ENCODE measurements around the gene ENTPD1.

The ENTPD1 gene

DNA sequence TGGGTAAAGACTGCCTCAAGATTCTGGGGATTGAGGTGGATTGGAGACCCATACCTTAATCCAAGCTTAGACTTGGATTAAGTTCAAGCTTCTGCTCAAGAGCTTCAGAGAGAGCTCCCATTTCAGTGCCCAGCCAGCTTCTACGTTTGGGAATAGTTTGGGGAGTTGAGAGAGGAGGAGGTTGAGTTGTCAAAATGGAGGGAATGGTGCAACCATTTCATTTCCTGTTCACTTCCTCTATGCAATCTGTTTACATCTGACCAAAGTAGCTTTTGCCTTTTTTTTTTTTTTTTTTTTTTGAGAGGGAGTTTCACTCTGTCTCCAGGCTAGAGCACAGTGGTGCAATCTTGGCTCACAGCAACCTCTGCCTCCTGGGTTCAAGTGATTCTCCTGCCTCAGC lies 65.8 kb downstream of the ENTPD1 start:
- peak overlapping the region in 1 of 2 donors; percentile 77 for H3K27ac Mint-ChIP-seq
- peaks cover 28% of the 10 kb centered on the region for H3K4me1 Mint-ChIP-seq
- ATAC-seq (no peak), DNase-seq (no peak)
- no peaks in the 10 kb centered on the region for H3K9me3 Mint-ChIP-seq
- H3K27me3 Mint-ChIP-seq = peaks cover 16% of the 10 kb centered on the region
- no peak overlapping the region for H3K4me3 Mint-ChIP-seq

DNA sequence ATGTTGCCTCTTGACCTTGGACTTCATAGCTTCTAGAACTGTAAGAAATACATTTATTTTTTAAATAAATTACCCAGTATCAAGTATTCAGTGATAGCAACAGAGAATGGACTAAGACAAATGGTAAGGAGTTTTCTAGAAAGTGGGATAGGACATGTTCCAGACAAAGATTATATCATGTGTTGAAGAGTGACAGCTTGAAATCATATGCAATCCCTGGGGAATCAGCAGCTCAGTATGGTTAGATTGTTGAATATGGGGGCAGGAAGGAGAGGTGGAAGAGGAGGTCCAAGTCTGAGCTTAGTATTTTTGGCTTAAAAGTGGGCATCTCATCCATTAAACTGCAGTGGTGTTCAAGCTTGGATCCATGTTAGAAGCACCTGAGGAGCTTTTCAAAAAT lies 74.1 kb downstream of the ENTPD1 start:
- Mint-ChIP-seq H3K4me3 (peak overlapping the region in 1 of 2 donors; percentile 24), H3K27ac (peak overlapping the region in 1 of 2 donors; percentile 45), H3K27me3 (no peaks in the 10 kb centered on the region), H3K9me3 (no peaks in the 10 kb centered on the region), H3K4me1 (peaks cover 36% of the 10 kb centered on the region)
- DNase-seq (no peak), ATAC-seq (no peak)

DNA sequence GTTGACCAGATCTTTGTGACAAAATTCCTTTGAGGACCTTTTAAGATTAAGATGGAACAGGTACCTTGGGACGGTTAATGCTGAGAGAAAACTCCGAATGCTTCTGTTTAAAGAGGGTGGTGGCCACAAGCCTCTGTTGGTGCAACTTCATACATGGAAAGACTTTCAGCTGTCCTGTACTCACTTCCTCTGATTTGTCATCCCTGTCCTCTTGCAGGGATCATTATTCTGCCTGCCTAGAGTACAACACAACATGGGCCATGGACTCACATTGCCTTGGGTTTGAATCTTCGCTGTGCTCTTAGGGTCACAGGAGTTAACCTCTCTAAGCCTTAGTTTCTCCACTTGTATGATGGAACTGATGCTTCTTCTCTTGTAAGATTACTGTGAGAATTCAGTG lies 75.1 kb downstream of the ENTPD1 start:
- Mint-ChIP-seq H3K4me1 (peaks cover 46% of the 10 kb centered on the region), H3K27me3 (no peaks in the 10 kb centered on the region), H3K4me3 (peak overlapping the region in 1 of 2 donors; percentile 76), H3K9me3 (no peaks in the 10 kb centered on the region), H3K27ac (peak overlapping the region in 1 of 2 donors; percentile 97)
- ATAC-seq (no peak), DNase-seq (no peak)

DNA sequence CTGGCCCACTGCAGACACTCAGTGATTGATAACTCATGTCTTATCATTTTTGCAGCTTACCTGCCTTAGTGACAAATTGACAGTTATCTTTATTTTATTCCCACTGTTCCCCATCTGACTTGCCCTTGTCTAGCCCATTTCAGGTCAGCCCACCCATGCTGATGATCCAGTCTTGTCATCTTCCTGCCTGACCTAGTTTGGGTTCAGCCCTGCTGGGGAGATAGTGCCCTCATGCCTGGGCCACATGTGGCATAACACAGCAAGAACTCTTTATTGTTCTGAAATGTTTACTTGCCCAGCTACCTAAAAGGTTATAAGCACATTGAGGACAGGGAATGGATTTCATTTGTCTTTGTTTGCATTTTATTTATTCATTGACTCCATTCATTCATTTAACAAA lies 75.6 kb downstream of the ENTPD1 start:
- Mint-ChIP-seq H3K27ac (peak overlapping the region in 1 of 2 donors; percentile 97), H3K27me3 (no peaks in the 10 kb centered on the region), H3K4me3 (peak overlapping the region in 1 of 2 donors; percentile 76), H3K9me3 (no peaks in the 10 kb centered on the region), H3K4me1 (peaks cover 50% of the 10 kb centered on the region)
- no peak for DNase-seq
- ATAC-seq = no peak

DNA sequence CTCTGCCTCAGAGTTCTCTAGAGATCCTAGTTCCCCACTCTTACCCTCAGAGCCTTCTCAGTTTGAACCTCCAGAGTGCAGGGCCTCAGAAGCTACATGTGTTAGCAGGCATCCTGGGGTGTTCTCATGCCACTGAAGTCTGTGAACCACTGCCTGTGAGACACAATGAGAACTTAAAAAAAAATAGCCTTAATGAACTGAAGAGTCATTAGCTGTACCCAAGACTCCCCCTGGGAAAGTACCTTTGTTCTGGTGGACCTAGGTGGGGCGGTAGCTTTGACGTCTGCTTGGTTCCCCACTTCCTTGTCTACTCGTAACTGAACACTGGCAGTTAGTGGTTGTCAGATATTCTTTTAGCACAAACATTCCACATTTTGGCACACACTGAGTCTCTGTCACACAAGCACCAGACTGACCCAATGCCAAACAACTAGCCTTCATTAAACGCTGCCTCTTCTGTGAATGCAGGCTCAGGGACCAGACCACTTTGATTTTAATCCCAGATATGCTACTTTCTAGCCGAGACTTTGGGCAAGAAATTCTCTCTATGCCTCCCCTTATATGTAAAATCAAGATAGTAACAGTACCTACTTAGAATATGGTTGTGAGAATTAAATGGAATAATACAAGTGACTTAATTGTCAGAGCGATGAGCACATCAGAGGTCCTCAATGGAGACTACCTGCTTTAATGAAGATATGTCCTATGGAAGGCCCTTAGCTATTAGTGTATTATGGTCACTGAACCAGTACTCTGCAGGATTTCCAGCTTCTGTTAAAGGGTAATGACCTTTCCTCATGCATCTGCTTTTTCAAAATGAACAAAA lies 76.5 kb downstream of the ENTPD1 start:
- Mint-ChIP-seq H3K27me3 (no peaks in the 10 kb centered on the region), H3K4me1 (peaks cover 59% of the 10 kb centered on the region), H3K27ac (peak overlapping the region; percentile 41 to 97), H3K9me3 (no peaks in the 10 kb centered on the region), H3K4me3 (peak overlapping the region in 1 of 2 donors; percentile 85)
- ATAC-seq (peak; percentile 84), DNase-seq (peak; percentile 17 to 63)

DNA sequence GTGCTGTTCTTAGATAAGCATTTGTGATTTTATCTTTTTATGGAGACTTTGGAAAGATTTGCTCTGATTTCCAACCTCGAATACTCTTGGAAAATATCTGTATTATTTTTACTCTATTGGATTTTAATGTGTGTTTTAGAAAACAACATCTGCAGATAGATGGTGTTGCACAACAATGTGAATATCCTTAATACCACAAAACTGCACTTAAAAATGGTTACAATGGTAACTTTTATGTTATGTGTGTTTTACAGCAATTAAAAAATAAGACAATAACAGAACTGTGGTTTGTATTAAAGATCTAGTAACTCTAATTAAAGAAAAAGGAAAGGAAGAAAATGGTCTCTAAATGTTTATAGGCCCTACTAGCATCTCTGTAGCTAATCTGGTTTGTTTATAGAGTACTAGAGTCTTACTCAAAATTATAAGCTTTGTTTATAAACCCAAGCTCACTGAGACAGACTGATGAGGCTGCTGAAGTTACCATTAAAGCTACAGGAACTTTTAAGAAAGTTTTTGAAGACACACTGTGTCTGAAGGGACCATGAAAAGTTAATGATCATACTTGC lies 77.2 kb downstream of the ENTPD1 start:
- DNase-seq (no peak), ATAC-seq (no peak)
- Mint-ChIP-seq H3K4me1 (peaks cover 66% of the 10 kb centered on the region), H3K4me3 (no peak overlapping the region), H3K9me3 (no peaks in the 10 kb centered on the region), H3K27ac (peak overlapping the region in 1 of 2 donors; percentile 50), H3K27me3 (no peaks in the 10 kb centered on the region)

DNA sequence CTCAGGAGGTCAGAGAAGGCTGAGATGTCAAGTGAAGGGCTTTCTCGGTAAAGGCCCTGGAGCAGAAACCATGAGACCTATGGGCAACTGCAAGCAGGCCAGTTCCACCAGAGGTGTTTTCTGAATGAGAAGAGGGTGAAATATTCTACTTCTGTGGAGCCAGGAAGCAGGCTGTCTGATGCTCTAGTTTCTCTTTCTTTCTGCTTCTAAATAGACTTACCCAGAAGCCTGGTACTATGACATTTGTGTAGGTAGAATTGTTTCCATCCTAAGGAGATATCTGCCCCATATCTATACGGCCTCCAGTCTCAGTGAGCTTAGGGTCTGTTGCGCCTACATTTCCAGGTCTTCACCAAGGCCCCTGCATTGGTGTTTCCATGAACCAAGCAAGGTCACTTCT lies 78.4 kb downstream of the ENTPD1 start:
- no peaks in the 10 kb centered on the region for H3K27me3 Mint-ChIP-seq
- no peaks in the 10 kb centered on the region for H3K9me3 Mint-ChIP-seq
- no peak for ATAC-seq
- H3K4me1 Mint-ChIP-seq = peaks cover 69% of the 10 kb centered on the region
- DNase-seq = no peak
- H3K27ac Mint-ChIP-seq = peak overlapping the region in 1 of 2 donors; percentile 28
- no peak overlapping the region for H3K4me3 Mint-ChIP-seq

DNA sequence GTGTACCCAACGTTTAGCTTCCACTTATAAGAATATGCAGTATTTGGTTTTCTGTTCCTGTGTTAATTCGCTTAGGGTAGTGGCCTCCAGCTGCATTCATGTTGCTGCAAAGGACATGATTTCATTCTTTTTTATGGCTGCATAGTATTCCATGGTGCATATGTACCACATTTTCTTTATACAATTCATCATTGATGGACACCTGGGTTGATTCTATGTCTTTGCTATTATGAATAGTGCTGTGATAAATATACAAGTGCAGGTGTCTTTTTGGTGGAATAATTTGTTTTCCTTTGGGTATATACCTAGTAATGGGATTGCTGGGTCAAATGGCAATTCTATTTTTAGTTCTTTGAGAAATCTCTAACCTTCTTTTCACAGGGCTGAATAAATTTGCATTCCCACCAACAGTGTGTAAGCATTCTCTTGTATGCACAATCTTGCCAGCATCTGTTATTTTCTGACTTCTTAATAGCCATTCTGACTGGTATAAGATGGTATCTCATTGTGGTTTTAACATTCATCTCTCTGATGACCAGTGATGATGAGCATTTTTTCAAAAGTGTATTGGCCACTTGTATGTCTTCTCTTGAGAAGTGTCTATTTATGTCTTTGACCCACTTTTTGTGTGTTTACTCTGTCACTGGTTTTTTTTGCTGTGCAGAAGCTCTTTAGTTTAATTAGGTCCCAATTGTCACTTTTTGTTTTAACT lies 79.3 kb downstream of the ENTPD1 start:
- Mint-ChIP-seq H3K27ac (no peak overlapping the region), H3K9me3 (no peaks in the 10 kb centered on the region), H3K4me1 (peaks cover 68% of the 10 kb centered on the region), H3K4me3 (no peak overlapping the region), H3K27me3 (no peaks in the 10 kb centered on the region)
- ATAC-seq = no peak
- DNase-seq = no peak

DNA sequence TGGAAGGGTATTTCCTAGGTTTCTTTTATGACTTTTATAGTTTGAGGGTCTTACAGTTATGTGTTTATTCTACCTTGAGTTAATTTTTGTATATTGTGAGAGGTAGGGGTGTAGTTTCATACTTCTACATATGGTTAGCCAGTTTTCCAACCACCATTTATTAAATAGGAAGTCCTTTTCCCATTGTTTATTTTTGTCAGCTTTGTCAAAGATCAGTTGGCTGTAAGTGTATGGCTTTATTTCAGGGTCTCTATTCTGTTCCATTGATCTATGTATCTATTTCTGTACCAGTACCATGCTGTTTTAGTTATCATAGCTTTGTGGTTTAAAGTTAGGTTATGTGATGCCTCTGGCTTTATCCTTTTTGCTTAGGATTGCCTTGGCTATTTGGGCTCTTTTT lies 79.9 kb downstream of the ENTPD1 start:
- H3K4me1 Mint-ChIP-seq = peaks cover 67% of the 10 kb centered on the region
- ATAC-seq (no peak), DNase-seq (no peak)
- H3K9me3 Mint-ChIP-seq = no peaks in the 10 kb centered on the region
- H3K4me3 Mint-ChIP-seq = no peak overlapping the region
- no peak overlapping the region for H3K27ac Mint-ChIP-seq
- no peaks in the 10 kb centered on the region for H3K27me3 Mint-ChIP-seq

DNA sequence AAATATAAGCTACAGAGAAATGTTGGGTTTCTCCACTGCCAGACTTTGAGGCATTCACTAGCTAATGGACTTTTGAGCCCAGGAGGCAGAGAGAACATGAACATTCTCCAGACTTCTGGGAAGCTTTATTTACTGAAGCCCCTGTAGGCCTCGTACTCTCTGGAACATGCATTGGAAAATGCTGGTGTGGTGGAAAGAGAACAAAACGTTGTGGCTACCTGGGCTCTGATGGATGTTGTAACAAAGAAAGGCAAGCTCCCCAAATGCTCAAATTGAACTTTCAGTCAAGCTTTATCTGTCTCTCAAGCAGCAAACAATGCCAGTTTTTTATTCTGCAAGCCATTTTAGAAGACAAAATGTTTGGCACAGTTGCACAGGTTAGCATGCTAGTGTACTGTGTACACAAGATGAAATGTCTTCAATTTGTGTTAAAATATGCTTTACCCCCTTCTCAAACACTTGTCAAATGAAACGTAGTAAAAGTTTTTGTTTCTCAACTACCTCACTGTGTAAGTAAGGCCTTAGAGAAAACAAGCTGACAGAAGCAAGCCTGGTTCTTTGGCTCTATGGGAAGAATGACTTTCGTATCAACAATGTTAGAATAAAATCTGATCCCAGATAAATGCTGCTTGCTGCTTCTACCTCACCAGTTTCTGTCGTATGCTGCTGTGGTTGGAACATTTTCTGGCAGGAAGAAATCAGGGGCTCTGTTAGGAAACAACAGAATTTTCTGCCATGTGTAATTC lies 80.8 kb downstream of the ENTPD1 start:
- no peak for DNase-seq
- Mint-ChIP-seq H3K9me3 (no peaks in the 10 kb centered on the region), H3K27me3 (no peaks in the 10 kb centered on the region), H3K4me3 (no peak overlapping the region), H3K4me1 (peaks cover 59% of the 10 kb centered on the region), H3K27ac (no peak overlapping the region)
- ATAC-seq = no peak

DNA sequence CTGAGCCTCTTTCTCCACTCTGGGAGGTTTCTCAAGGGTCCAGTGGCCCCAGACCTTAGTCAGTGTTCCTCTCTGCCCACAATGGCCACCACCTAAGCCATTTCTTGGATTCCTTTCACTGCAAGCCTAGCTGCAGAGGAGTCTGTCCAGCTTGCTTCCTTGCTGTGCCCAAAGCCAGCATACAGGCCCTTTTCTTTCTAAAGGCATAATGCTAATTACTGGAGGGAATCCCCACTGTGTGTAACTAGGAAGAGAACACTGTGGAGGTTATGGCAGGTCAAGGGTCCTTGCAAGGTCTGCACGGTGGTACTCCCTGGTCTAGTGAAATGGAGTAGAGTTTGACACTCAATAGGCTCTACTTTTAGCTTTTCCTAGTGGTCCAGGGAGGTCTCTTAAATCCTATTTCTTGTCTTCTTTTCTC lies 81.4 kb downstream of the ENTPD1 start:
- no peak for DNase-seq
- H3K9me3 Mint-ChIP-seq = no peaks in the 10 kb centered on the region
- H3K4me3 Mint-ChIP-seq = no peak overlapping the region
- H3K27me3 Mint-ChIP-seq = no peaks in the 10 kb centered on the region
- no peak for ATAC-seq
- no peak overlapping the region for H3K27ac Mint-ChIP-seq
- peaks cover 54% of the 10 kb centered on the region for H3K4me1 Mint-ChIP-seq

DNA sequence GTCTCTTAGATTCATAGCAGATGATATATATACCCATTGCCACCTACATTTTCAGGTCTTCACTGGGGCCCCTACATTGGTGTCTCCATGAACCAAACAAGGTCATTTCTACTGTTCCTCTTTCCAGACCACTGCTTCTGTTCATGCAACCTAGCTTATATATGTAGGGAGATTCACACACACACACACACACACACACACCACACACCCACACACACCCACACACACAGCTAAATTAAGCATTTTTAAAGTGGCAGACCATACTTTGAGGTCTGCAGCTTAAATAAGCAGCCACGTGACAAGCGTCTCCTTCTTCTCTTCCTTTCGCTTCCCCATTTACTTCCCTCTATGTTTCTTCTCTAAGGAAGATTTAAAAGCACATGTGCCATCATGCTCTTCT lies 81.8 kb downstream of the ENTPD1 start:
- Mint-ChIP-seq H3K4me1 (peaks cover 50% of the 10 kb centered on the region), H3K27me3 (no peaks in the 10 kb centered on the region), H3K4me3 (no peak overlapping the region), H3K9me3 (no peaks in the 10 kb centered on the region), H3K27ac (no peak overlapping the region)
- DNase-seq (no peak), ATAC-seq (no peak)

DNA sequence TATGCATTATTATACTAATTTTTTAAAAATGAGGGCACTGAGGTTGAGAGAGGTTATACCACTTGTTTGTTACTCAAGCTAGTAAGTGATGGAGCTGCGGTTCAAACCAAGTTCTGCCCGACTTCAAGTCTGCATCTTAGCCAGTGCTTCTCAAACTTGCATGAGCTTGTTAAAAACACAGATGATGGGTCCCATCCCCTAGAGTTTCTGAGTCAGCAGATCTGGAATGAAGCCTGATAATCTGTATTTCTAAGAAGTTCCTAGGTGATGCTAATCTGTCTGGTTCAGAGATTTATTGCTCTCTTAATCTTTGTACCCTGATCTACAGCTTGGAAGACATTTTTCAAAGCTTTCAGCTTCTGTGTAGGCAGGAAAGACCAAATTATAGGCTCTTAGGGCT lies 84.2 kb downstream of the ENTPD1 start:
- ATAC-seq (no peak), DNase-seq (no peak)
- Mint-ChIP-seq H3K4me1 (peaks cover 46% of the 10 kb centered on the region), H3K9me3 (no peaks in the 10 kb centered on the region), H3K27me3 (no peaks in the 10 kb centered on the region), H3K27ac (no peak overlapping the region), H3K4me3 (no peak overlapping the region)

DNA sequence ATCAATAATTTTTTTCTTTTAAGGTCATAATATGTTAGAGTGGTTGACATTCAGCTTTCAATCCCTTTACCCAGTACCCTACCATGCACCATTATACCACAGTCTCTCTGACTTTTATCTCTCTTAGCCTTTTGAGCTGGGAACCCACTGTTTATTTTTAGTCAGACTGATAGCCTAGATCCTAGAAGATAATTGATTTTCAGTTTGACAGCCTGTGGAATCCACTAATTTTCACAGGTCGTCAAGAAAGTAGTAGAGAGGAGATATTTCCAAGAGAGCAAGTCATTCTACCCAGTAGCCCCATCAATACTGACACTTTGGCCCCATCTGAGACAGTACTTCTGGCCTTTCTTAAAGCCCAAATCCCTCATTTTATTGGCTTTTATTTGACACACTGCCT lies 84.7 kb downstream of the ENTPD1 start:
- no peak overlapping the region for H3K4me3 Mint-ChIP-seq
- H3K27ac Mint-ChIP-seq = no peak overlapping the region

DNA sequence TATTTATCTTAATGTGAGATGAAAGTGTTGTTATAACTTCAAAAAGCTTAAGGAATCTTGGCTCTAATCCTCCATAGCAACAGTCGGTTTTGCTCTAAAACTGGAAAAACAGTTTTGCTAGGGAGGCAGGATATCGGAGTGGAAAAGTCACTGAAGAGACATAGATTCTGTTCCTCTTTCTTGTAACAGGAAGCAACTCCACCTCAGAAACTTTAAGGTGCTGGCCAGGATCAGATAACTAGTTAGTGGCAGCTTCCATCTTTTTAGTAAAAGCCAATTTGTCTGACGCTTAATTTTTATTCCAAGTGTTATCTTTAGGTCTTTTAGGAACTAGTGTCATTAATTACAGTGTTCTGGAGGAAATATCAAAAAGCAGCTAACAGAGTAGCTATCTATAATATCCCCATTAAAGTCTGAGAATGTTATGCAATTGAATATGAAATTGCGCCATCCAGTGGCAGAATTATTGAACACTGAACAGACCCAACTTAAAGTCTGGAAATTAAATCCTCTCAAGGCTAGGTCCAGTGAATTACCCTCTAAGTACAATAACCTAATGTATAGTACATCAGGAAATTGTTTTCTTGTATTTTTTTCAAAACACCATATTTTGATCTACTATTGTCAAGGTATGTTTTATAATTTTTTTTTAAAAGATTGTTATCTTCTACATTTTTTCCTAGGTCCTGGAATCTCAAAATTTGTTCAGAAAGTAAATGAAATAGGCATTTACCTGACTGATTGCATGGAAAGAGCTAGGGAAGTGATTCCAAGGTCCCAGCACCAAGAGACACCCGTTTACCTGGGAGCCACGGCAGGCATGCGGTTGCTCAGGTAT lies 85.9 kb downstream of the ENTPD1 start:
- Mint-ChIP-seq H3K4me3 (no peak overlapping the region), H3K27ac (peak overlapping the region in 1 of 2 donors; percentile 56), H3K27me3 (no peaks in the 10 kb centered on the region), H3K9me3 (no peaks in the 10 kb centered on the region), H3K4me1 (peaks cover 40% of the 10 kb centered on the region)
- ATAC-seq = peak; percentile 75
- DNase-seq = peak in 1 of 2 donors; percentile 29

More for the DNA sequence above, 84.7 kb downstream of the ENTPD1 start:
- DNase-seq (no peak), ATAC-seq (no peak)
- no peaks in the 10 kb centered on the region for H3K9me3 Mint-ChIP-seq
- no peaks in the 10 kb centered on the region for H3K27me3 Mint-ChIP-seq
- peaks cover 46% of the 10 kb centered on the region for H3K4me1 Mint-ChIP-seq

Data from stimulated activated naive CD8-positive, alpha-beta T cell treated with anti-CD3 and anti-CD28 coated beads, Interleukin-15, amount 100 ng/mL, for 72 hours (primary cell).